T-helper 2 cell treated with Interferon-gamma antibody and Interleukin-4, amounts not matched to agents 100 ng/mL and 5 ng/mL, for 36 hours (primary cell): ENCODE results near the gene PIK3C3. TPM values are rescaled to one million over a fixed set of nuclear protein-coding genes. Genes with fewer than 3 reads are reported as not detected.
"Not testable (repeated sequence)": the region's sequence is repeated elsewhere in the genome, so short reads cannot be mapped to it uniquely, and the experiment has no call there.

Experiments used
- intact Hi-C: fragments of 100-400 bp; cut with micrococcal nuclease; formaldehyde crosslinking; loops from one replicate; pipeline ENCODE4 v1.15.1; 2023
- total RNA-seq: library from RNA; stranded (reverse); gene quantifications from 2 replicates; pipeline ENCODE4 v1.2.3, GENCODE V29; 2022

Gene PIK3C3
- total RNA-seq, 1 donor from 2014 or later = 44.1 TPM

DNA sequence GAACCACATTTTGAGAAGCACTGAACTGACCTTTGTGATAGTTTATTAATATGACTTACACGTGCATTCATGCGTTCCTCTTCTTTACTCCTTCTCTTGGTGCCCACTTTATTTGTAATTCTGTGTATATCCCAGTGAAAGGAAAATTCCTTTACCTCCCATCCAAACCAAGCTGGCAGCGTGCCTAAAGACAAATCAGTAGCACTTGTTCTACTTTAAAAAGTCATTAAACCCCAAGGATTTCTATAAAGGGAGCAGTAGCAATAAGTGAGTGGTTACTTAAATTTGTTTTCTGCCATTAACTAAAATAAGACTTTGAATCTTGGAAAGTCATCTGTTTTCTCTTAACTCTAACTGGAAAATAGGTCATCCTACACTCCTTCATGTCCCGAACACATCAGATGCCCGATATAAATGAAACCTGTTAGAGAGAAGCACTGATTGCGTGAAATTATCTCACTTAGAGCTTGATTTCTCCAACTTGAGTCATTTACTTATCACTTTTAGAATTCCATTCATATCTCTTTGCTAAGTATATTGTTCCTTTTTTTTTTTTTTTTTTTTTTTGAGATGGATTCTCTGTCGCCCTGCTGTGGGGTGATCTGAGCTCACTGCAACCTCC is 10.7 kb downstream of the PIK3C3 start:
- intact Hi-C loops = no loop called here

DNA sequence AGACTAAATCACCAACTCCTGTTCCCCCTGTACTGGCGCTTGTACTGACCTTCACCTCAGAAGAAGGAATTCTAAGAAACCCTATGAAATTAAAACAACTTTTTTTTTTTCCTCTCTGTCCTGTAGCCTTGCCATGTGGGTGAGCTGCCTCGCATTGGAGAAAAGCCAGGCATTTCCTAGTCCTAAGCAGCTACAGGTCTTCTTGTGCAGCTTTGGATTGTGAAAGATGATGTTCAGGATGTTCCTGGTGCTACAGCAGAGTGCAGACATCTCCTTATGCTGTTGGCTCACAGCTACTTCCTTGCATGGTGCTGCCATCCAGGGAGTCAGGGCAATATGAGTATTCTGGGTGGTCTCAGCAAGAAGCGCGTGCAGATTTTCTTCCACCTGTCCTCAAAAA is 11.9 kb downstream of the PIK3C3 start:
- intact Hi-C loops = no loop called here

DNA sequence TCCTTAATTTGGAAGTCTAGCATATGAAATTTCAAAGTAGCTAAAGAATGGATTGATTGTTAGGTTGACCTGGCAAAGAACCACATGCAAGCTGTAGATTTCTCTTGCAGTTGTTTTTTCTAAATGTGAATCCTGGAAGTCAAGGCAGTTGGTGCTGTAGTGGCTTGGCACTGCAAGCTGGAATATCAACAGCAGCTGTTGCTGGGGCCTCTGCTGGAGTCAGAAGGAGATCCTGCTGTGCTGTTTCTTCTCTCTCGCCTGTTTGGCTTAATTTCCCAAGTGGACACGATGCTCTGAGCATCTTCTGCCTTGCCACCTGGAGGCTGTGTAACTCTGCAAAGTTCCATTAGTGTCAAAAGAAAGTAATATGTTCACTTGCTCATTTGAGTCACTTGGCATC is 12.6 kb downstream of the PIK3C3 start:
- intact Hi-C loops = no loop called here

DNA sequence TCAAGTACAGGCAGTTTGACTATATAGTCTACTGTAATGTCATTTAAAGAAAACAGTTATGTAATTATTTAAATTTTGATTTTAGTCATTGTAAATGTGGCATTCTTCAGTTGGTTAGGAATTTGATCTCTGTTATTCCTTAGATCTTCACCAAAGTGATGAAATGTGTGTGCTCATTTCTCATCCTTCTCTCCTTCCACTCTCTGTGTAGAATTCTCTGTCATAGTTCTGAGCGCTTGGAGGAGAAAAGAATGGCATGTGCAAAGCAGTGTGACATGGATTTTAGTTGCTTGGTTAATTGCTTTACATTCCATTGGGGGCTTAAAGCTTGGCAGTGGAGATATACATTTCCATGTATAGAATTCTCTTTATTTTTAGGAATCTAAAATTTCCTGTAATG is 14.8 kb downstream of the PIK3C3 start:
- intact Hi-C loops = no loop called here

DNA sequence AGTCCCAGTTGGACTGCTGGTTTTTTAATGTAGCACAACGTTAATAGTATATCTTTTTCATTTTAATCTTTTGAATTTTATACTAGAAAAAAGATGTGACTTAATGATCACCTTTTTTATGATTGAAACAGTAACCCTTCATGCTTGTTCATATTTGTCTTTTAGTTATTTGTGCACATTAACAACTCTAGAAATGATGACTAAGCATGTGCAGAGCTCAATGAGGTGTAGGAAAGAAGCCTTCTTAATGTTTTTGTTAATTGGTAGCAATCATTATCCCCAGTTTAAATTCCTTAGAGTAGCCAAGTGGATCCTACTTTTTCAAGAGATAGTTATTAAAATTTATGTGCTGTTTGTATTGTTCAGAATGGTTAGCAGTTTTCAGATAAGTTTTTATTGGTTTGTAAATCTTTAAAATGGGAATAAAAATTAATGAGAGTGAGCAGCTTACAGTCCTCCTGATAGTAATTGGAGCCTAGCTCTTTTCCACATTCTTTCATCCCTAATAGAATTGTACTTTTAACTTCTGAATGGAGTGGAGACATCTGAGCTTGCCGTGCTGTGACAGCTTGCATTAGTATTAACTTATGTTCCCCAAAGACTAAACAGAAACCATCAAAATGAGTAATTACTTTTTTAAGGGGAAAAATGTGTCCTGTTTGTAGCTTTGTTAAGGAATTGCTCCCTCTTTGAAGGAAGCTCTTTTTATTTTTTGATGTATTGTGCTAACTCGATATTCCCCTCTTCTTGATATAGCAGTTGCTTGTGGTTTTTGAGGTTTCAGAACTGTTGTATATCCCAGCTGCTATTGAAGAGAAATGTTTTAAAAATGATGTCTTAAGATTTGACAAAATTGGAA is 17.3 kb downstream of the PIK3C3 start:
- intact Hi-C loops = no loop called here

DNA sequence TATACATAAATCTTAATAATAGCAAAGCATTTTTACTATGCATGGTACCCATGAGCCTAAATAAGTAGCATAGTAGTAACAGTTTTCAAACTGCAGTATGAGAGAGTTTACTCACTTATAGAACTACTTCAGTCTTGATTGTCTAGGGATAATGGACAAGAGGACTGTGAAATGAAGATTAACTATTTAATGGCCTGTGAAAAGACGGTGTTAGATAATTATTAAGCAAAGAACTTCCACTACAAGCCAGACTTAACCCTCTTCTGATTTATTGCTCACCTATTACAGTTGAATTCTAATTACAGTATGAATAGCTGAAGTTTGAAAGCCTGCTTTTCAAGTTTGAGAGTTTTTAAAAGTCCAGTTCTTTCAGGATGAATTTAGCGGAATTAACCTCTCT is 18.9 kb downstream of the PIK3C3 start:
- intact Hi-C loops = no loop called here

DNA sequence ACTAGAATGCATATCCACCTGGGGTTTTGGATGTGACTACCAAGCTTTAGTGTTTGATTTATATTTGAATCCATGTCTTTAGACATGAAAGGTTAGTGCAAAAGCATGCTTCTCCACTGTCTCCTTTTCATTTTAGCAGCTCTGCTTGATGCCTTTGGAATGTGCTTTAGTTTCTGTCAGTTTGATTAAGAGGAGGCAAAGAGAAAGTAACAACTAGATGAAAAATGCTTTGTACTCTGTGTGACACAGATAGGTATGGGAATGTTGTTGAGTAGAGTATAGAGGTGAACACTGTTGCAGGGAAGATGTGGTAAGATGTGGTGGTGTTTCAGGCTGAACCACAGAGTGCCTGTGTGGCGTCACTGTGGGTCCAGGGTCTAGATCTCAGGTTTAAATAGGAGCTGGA is 19.8 kb downstream of the PIK3C3 start:
- intact Hi-C loops = no loop called here

DNA sequence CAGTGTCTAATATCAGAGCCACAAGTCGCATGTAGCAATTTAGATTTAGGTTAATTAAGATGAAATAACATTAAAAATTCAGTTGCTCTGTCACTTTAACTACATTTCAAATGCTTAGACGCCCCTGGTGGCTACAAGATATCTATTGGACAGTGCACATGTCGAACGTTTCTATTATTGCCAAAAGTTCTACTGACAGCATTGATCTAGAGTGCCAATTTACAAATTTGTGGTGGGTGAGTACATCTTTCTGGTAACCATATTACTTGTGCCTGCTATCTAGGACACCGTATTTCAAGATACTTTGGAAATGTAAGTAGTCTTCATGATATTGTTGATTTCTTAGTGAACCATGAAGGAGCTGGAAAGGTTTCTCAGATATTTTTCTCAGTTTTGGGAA is 20.2 kb downstream of the PIK3C3 start:
- intact Hi-C loops = no loop called here

DNA sequence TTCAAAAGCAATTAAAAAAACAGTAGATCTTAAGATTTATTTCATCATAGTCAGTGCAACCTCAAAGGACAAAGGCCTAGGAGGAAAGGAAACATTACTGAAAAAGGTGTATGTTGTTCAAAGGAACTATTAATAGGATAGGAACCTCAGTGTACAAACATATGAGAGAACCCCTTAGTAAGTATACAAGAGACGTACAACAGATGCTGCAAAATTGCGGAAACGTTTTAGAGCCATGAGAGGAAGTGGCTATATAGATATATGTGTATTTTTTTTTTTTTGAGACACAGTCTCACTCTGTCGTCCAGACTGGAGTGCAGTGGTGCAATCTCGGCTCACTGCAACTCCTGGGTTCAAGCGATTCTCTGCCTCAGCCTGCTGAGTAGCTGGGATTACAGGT is 22.2 kb downstream of the PIK3C3 start:
- intact Hi-C loops = no loop called here

DNA sequence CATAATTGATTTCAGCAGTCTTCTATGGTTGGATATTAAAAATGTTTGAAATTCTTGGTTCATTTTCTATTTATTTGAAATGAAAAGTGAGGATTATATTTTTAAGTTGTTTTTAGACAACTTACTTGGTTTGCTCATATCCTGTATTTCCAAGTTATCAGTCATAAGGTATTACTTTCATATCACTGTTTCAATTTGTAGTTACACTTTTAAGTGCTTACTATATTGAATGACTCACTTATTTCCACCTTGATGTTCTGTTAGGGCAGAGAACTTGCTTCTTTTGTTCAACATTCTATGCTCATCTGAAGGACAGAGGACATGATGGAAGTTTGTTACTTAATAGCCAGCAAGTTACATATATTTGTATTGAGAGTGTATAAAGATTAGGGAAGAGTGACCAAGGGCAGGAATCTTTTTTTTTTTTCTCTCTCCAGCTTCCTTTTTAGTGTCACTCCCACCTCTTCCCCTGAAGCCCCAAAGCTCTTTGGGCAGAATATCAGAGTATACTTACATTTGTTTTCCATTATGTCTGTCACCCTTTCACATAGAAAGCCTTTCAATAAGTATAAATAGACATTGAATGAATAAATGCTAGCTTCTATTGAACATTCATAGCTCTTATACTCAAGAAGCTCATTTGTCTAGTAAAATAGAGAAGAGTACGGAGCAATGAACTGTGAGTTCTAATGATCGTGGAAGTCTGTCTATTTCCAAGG is 28.1 kb downstream of the PIK3C3 start:
- intact Hi-C loops = no loop called here

DNA sequence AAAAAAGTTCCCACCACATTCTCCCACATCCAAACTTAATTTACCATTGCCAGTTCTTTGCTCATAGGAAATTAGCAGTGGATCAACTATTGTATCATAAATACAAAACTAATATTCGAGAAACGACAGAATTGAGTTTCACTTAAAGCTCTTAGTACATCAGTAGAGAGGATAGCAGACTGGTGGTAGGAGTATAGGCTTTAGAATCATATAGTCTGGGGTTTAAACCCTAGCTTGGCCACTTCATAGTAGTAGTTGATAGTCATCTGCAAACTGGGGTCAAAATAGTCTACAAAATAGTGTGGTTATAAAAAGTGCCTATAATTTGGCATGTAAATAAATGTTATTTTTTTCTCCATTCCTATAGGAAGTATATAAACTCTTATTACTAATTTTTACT is 30.9 kb downstream of the PIK3C3 start:
- intact Hi-C loops = no loop called here

DNA sequence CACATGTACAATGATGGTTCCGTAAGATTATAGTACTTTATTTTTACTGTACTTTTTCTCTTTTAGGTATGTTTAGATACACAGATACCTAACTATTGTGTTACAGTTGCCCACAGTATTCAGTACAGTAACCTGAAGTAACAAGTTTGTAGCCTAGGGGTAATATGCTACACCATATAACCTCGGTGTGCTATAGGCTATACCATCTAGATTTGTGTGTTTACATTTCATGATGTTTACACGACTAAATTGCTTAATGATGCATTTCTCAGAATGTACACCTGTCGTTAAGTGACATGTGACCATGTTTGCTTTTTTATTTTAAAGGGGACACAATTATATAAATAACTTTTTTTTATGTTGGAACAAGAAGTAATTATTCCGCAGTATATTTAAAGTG is 34.5 kb downstream of the PIK3C3 start:
- intact Hi-C loops = no loop called here

DNA sequence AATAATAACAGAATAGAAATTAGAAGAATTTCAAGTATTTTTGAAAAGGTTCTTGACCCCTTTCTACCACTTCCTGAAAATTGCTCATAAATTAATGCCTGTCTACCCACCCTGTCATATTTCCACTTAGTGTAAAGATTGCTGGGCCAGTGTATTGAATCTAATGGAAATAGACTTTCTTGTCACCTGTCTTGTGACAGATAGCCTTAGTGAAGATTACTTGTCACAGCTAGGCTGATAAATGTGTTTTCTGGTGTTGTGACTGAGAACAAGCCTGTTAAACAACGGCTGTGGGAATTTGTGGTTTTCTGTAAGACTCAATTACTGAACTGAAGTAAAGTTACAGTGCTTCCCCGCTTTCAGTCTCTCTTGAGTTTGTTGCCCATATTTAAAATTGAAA is 37.0 kb downstream of the PIK3C3 start:
- intact Hi-C loops = no loop called here

DNA sequence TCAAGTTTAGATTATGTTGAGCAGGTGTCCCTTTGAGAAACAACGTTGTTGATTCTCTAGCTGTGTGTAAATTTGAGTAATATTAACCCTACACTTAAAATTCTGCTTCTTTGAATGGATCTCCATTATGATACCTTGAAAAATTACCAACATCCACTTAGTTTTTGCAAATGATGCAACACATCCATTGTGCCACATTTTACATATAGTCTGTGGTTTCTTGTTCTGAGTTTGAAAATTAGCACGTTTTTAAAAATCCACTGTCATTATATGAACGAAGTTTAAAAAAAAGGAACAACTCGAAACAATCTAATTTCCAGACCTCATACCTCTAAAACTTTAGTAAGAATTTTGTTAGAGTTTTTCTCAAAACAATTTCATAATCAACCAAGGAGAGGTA is 37.7 kb downstream of the PIK3C3 start:
- intact Hi-C loops = no loop called here

DNA sequence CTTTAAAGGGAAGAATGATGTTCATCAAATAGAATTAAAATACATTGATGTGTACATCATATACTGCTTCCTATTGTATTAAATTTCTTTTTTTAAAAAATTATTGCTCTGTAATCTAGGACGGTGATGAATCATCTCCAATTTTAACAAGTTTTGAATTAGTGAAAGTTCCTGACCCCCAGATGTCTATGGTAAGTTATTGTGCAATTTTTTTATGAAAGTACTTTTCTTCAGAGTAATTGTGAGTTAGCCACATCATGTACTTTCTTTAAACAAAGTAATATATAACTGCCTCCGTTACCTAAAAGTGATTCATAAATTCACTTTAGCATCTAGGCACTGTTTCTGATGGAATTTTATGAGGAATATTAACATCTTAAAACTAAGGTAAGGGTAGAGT is 38.1 kb downstream of the PIK3C3 start:
- intact Hi-C loops = no loop called here

DNA sequence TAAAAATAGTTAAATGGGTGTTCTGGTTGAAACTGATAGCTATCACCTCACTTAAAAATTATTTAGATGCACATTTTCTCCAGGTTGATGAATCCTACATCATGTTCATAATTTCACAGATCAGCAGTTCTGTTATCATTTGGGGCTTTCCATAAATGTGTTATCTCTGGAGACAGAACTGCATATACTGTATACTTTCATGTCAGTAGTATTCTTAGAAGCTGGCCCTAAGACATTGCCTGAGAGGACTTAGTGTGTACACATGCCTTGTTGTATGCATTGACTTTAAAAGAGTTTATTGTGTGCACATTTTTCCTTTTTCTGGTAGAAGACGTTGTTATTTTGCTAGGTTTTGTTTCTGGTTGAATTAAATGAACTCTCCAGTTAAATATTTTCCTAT is 41.0 kb downstream of the PIK3C3 start:
- intact Hi-C loops = no loop called here

DNA sequence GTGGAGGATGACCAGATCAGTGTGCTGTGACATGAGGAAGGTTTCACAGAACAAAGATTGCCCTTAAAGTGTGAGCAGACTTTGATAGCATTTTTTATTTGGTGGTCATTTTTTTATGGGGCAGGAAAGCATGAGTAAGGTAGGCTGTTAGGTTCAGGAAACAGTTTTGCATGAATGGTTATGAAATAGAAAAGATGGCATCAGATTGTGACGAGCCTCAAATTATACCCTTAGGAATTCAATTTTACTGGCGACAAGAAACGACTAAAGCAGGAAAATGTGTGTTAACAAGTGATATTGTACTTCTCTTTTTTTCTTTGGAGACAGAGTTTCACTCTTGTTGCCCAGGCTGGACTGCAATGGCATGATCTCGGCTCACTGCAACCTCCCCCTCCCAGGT is 44.7 kb downstream of the PIK3C3 start:
- intact Hi-C loops = no loop called here

DNA sequence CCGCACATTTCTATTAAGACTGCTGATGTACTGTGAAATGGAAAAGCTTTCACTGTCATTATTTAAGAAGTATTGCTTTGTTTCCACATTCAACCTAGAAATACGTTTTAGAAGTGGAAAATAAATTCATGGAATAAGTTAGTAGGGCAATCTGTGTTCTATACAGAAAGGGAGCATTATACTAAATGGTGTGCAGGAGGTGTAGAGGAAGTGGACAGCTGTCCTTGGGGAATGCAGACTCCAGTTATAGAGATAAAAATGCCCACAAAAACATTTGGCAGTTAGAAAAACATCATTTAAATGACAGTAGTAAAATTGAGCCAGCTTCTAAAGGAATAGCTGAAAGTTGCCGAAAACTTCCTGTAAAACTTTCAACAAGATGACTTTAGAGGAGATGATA is 46.8 kb downstream of the PIK3C3 start:
- intact Hi-C loops = no loop called here

DNA sequence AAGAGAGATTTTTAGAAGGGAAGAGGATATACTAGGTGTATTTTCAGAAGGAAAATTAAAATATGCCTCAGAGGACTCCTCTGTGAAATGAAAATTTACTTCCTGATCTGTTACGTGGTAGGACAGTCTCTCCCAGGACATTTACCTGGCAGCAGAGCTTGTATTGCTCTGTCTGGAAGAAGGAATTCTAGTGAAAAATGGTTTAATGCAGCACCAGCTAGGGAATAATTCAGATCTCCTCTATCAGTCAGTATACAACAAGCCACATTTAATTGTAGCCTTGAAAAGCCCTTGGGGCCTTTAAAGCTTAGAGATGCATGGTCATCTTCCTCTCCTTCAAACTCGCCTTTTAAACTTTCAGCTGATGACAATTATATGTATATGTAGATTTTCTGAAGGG is 49.6 kb downstream of the PIK3C3 start:
- intact Hi-C loops = no loop called here

DNA sequence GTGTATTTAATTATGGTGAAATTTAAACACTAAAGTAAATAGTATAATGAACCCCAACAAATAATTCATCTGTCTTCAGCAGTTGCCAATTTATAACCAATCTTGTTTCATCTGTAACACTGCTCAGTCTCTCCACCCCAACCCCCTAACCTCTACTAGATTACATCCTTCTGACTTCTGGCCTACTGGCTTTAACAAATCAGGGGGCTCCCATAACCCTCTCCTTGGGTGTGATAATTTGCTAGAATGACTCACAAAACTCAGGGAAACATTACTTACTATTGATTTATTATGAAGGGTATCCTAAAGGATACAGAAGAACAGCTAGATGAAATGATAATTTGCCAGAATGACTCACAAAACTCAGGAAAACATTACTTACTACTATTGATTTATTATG is 50.7 kb downstream of the PIK3C3 start:
- intact Hi-C loops = no loop called here

DNA sequence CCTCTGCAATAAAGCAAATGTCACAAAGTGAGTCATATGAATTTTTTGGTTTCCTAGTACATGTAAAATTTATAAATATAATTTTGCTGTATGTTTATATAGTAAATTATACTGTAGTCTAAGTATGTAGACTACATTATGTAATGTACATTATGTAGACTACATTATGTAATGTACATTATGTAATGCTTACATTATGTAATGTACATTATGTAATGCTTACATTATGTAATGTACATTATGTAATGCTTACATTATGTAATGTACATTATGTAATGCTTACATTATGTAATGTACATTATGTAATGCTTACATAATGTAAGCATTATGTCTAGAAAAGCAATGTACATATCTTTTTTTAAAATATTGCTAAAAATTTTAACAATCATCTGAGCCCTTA is 54.4 kb downstream of the PIK3C3 start:
- intact Hi-C loops = not testable (repeated sequence)

DNA sequence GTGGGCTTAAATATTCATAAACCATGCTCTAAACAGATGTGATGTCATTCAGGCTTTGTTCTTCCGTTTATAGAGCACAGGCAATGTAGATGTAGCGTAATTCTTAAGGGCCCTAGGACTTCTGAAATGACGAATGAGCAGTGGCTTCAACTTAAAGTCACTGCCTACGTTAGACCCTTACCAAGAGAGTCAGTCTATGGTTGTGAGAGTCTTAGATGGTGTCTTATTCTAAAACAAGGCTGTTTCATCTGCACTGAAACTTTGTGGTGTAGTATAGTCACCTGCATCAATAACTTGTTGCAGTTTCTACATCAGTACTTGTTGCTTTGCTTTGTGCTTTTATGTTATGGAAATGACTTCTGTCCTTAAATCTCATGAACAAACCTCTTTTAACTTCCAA is 56.0 kb downstream of the PIK3C3 start:
- intact Hi-C loops = no loop called here

DNA sequence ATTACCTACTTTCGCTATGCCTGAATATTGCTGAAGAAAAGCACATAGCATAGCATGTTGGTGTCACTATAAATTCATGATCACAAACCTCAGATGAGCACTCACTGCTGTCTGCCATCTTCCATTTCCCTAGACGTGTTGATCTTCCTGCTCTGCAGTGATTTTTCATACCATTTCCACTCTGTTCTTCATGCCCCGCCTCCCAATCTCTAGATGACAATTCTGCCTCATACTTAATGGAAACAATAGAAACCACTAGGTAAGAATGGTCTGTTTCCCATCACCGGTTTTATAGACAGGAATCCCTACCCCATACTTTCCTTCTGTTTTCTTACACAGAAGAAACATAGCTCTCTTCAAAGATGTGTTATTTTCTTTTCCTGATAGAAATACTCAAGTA is 63.8 kb downstream of the PIK3C3 start:
- intact Hi-C loops = no loop called here
